B cell (primary cell): ENCODE results near the gene DLL1.

Source experiments
- EZH2 ChIP-seq: IDR thresholded peaks from 2 replicates; pipeline ENCODE4 v1.6.1; 2012; ENCODE audit warnings: borderline replicate concordance, low read depth, mild to moderate bottlenecking, moderate library complexity, low read length; ENCODE audit not compliant: insufficient read depth, poor library complexity, severe bottlenecking
- TF ChIP-seq, protein P1 (sequence below): fragments of 200-600 bp; IDR thresholded peaks from one replicate; pipeline ENCODE4 v1.8.0; 2022; ENCODE audit warnings: antibody characterized with exemption, mild to moderate bottlenecking

DNA sequence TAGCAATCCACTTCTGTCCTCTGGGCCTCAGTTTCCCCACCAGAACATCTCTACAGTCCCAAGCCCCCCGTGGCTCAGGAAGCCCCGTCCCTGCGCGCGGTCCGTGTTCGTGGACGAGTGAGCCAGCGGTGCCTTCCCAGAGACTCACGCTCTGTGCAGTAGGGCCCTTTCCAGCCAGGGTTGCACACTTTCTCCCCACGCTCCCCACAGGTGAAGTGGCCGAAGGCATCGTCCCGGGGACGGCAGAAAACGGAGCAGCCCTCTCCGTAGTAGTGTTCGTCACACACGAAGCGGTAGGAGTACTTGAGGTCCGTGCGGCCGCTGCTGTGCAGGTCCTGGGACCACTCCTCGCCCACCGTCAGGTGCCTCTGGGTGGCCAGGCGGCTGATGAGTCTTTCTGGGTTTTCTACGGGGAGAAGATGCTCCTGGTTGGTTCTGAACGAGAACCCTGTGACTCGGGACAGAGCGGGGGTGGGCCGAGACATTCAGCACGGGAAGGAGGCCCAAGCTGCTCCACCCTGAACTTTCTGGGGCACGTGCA is 2.7 kb downstream of the DLL1 start:
- TF ChIP-seq, protein P1, sequence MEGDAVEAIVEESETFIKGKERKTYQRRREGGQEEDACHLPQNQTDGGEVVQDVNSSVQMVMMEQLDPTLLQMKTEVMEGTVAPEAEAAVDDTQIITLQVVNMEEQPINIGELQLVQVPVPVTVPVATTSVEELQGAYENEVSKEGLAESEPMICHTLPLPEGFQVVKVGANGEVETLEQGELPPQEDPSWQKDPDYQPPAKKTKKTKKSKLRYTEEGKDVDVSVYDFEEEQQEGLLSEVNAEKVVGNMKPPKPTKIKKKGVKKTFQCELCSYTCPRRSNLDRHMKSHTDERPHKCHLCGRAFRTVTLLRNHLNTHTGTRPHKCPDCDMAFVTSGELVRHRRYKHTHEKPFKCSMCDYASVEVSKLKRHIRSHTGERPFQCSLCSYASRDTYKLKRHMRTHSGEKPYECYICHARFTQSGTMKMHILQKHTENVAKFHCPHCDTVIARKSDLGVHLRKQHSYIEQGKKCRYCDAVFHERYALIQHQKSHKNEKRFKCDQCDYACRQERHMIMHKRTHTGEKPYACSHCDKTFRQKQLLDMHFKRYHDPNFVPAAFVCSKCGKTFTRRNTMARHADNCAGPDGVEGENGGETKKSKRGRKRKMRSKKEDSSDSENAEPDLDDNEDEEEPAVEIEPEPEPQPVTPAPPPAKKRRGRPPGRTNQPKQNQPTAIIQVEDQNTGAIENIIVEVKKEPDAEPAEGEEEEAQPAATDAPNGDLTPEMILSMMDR: no peak
- TF ChIP-seq EZH2: no peak
